SH-SY5Y (cell line): Measurements from ENCODE around the gene LYSMD4.

Source experiments
- GATA2 ChIP-seq: IDR thresholded peaks from 2 replicates; pipeline ENCODE4 v1.6.1; 2011; ENCODE audit warnings: mild to moderate bottlenecking, low read depth, low read length
- GATA3 ChIP-seq: IDR thresholded peaks from 2 replicates; pipeline ENCODE4 v1.6.1; 2011; ENCODE audit warnings: low read depth, mild to moderate bottlenecking, low read length, moderate library complexity

DNA sequence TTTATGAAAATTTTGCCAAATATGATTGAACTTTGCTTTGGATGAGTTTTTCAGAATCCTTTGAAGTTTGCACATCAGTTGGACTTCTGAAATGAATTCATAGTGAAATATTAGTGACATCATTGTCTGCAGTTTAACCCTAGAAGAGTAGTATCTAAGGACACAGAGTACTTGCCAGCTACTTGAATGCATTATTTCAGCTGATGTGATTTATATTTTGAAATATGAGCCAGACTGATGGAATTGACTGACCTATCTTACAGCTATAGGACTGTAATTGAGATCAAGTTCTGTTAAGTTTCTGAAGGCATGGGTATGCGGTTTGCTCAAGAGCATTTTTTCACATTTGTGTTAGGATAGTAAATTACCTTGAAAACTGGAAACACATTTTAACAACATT lies 51.2 kb downstream of the LYSMD4 start:
- TF ChIP-seq GATA2 (no peak), GATA3 (no peak)
